ENCODE measurements around the gene ITGB2.

ITGB2 gene

DNA sequence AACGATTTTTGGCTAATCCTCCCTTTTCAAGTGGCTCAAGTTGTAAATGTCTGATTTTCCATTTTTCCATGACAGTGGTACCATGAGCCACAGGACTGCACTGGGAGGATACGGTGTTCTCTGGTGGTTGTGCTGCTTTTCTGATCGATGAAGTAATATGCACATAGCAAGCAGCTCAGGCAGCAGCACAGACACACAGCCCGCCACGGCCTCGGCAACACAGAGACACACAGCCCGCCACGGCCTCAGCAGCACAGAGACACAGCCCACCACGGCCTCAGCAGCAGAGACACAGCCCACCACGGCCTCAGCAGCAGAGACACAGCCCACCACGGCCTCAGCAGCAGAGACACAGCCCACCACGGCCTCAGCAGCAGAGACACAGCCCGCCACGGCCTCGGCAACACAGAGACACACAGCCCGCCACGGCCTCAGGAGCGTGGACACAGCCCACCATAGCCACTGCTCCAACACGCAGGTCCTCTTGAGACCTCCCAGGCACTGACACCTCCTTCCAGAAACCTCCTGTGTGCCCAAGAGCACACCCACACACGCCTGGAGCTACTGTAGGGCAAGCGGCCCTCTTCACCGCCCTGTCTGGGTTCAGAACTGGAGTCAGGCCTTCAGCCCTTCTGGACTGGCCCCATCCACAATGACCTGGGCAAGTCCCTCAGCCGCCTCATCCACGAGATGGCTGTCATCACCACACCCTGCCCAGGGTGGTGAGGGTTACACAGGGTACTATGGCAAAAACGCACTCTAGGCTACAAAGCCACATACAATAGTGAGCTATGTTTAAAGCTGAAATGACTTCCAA is 57.6 kb downstream of the ITGB2 start:
- DNase-seq, result no peak

DNA sequence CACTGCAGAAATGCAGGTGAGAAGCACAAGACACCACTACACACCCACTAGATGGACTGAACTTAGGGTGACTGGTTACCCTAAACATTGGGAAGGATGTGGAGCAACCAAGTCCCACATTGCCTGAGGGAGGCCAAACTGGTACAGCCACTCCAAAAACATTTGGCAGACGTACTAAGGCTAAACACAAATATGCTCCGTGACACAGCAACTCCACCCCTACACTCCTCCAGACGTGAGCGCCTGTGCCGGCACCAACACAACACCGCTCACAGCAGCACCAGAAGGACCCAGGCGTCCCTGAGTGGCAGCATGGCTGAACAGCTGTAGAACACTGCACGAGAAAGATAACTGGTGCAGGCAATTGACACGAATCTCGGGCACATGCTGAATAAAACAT is 61.9 kb downstream of the ITGB2 start:
- no peak for DNase-seq

GRCh38 chr21:44858291-44858690 is 62.4 kb downstream of the ITGB2 start:
- no peak for DNase-seq

- DNase-seq, result no peak
These were observed 63.4 kb downstream of the ITGB2 start for GRCh38 chr21:44857127-44857892.

- DNase-seq, result no peak
These were observed 64.6 kb downstream of the ITGB2 start for GRCh38 chr21:44856131-44856530.

DNA sequence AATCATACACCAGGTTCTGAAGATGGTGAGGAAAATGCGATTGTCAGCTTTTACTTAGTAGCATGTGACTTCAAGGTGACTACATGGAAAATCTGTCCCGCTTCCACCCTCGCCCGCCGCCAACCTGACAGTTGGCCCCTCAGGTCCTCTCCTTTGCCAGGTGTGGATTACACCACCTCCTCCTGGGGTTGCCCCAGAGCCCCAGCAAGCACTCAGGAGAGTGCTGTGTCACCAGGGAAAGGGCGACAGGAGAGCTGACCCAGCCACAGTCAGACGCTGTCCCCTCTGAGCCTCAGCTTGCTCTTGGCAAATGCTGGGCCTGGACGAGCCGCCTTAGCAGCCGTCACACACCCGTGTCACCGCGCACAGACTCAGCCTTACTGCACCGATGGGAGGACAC is 65.1 kb downstream of the ITGB2 start:
- DNase-seq, result no peak

DNA sequence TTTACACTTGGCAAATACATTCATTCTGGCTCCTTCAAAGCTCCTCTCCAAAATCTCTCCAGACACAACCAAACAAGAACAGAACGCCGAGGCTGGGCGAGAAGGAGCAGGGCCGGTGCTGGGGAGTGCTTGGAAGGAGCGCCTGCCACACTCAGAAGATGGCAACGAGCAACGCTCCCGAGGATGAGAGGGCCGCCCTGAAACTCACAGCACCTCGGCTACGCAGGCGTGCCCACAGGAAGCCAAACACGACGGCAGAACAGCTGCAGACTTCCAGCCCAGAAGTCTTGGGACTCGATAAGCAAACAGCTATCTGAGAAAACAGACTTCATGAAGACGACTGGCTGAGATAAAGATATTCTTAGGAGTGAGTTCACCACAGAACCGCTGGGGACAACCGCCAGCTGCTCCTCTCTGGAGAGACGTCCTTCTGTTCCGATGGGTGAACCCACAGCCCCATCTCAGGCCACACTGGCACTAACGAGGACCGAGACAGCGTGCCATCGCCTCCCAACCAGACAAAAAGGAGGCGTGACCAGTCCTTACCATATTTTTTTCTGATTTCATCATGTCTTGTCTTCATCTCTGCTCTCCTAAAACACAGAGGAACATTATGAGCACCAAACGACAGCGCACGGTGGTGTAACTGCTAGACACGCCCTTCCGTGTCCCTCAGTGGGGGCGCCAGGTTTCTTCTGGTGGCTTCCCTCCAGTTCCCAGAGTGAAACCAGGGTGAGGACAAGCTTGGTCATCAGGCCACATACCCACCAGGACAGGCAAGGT is 65.8 kb downstream of the ITGB2 start:
- no peak for DNase-seq

DNA sequence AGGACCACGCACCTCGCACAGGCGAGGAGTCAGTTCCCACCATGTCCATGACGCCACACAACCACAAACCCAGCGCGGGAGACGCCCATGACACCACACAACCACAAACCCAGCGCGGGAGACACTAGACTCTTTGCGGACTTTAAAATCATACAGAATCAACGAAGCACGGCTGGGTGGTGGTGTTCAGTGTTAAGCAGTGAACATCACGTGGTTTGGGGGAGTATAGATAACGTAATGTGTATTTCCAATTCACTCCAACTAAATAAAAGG is 66.4 kb downstream of the ITGB2 start:
- DNase-seq, result no peak

DNA sequence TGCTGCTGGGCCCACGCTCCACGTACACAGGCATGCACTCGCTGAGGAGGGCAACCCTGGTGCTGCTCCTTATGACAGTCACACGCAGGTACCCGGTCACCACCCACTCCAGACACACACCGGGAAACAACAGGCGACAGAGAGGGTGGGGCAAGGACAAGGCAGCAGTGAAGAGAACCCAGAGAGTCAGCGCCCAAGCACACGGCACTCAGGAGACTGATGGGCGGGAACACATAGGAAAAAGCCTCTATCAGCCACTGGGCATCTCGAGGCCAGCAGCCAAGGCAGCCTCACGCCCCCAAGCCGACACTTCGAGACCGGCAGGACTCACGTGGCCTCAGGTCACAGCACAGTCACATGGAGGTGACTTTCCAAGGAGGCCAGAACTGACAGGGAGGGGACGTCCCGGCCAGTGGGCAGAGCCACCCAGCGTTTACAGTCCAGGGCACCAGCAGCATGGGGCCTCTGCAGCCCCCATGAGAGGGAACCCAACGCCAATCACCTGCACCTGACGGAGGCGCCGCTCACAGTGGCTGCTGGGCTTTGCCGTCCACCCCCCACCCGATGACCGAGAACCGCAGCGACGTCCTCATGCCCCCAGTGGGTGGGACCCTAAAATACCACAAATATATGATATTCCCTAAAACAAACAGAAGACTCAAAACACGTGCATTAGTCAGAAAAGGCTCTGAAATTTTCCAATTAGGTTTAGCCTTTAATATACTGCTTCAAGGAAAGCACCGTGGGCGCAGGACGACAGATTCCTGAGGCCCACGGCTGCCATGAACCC is 66.9 kb downstream of the ITGB2 start:
- DNase-seq, result no peak

- no peak for DNase-seq
These were observed 69.6 kb downstream of the ITGB2 start for GRCh38 chr21:44850905-44851657.

DNA sequence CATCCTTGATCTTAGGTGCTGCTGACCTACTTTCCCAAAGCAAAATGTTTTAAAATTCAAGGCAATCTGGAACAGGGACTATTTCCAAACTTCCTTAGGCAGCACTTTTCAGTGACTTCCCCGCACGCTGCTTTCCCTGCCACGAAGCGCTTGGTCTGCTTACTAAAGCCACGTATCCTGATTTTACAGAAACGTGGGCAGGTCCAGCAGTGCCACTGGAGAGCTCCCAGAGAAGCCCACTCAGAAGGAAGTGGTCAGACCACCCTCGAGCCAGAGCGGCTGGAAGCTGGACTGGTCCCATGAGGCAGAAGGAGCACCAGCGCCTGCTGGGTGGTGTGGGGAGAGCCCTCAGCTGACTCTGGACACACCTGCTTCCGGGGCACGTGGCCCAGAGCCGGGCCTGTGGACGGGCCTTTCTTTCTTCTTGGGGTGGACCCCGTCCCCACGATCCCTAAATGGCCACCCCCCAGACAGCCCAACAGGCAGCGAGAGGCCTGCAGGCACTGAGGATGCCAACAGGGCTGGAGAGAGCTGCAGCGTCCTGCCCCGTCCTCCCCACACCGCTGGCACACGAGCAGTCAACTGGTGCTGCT is 70.4 kb downstream of the ITGB2 start:
- no peak for DNase-seq

GRCh38 chr21:44849616-44850130 is 71.0 kb downstream of the ITGB2 start:
- DNase-seq, result no peak

DNA sequence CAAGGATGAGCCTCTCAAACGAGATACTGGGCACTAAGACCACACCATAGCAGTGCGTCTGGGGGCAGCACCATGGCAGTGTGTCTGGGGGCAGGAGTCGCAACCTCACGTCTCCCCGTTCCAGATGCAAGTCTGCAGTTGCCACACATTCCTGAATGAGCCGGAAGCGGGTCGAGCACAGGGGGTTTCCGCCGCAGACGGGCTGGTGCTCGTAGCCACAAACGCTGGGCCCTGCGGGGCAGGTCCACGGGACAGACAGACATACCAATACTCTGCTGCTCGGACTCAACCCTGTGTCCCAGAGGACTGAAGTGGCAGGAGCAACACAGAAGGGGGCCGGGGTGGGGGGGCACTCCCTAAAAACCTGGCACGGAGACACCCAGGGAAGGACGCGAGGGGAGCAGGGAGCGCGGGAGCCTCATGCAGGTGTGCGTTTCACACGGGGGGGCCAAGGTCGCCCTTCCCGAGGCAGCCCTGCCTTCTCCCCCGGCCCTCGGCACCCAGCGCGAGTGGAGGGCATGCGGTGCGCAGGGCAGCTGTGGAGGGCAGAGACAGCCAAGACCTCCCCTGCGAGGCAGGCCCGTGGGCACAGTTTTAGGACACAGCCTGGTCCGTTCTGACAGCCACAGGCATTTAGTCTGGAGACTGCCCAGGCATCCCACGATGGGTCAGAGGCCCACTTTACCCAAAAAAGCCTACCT is 71.7 kb downstream of the ITGB2 start:
- no peak for DNase-seq

DNA sequence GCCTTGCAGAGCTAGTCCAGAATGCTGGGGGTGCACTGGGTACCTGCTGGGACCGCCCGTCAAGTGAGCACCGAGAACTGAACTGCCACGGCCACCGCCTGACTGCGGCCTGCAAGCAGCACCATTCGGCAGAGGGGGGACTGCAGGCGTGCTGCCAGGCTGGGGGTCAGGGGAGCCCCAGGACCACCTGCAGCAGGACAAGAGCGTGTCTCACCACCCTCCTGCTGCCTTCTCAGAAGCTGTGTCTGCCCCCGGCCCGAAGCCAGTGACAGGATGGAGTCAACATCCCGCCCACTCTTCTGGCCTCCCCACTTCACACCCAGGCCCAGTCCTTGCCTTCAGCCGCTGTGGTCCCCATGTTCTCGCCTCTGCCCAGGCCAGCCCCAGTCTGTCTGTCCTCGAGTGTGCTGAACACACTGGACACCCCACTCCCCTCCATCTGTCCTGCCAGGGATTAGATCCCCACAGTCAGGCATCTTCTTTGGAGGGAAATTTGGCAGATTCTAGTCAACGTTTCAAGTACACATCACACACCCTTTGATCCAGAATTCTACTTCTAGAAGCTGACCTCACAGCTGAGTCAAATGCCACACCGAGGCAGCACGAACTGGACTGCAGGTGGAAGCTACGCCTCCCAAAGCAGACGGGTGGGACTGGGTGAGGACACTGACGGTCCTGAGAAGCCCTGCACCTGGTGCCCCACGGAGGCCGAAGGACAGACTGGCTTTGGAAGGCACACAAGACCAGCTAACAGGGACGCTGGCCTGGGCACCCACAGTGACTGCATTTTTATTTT is 73.2 kb downstream of the ITGB2 start:
- no peak for DNase-seq

DNA sequence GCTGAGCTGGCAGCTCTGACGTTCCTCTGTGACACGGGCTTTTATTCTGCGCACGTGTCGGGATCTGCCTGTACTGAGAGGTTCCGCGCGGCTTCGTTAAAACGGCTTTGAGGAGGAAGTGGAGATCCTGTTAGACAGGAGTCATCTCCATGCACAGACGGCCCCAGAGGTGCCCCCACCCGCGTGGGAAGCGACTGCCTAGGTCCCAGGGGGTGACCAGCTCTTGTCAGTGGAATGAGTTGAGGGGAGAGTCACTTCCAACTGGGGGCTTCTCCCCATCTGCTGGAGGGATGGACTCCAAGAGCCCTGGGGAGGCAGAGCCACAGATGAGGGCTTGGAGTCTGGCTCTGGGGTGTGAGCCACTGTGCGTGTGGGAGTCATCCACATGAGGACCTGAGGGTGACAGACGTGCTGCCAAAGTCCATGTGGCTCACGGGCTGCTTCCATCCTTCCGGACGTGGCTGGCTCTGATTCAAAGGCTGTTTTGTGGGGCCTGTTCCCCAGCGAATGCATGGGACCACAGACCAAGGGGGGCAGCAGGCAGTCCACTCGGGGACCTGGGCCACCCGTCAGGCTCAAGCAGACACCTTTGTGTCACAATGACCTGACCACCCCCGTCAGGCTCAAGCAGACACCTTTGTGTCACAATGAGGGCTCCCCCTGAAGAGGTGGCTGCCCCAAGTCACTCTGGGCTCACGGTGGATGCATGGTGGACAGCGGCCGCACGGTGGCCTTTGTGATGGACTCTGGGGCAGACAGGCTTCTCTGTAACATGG is 74.0 kb downstream of the ITGB2 start:
- no peak for DNase-seq

DNA sequence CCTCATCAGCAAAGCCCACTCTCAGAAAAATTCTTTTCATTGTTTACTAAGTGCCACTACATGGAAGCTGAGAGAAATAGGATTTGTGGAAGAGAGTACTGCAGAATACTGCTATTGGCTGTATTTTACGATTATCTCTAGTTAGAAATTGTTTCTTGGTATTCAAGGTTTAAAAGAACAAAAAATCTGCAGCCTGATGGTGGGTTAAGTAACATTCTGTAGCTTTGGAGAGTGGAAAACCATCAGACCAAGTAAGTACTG is 74.5 kb downstream of the ITGB2 start:
- DNase-seq, result no peak

DNA sequence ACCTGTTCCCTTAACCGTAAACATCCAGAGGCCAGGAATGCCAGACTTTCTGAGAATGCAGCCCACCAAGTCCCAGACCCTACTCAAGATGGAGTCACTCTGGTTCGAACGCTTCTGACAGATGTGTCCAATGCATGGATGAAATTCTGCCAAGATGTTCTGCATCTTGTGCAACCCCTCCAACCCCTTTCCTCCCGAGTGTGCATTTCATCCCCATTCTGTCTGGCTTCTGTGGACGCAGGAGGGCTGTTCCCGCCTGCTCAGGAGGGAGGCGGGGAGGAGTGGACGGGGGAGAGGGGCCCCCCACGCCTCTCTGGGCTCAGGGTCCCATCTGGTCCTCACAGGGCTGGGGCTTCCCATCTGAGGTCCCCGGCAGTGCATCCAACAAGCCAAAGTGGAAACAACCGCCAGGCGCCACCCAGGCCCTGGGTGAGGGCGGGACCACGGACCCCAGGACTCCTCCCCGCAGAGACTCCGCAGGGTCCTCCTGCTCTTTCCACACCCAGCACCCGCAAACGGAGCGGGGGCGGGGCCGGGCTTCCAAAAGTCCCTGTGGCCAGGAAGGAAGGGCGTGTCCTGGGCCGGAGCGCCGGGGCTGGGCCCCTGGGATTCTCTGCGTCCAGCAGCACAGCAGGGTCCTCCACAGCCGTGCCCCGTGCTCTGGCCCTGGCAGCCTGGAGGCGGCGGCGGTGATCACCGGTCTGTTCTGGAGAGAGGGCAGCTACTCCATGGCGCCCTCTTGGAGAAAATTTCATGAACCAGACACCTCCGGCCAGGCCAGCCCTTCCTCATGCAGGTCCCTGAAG is 75.1 kb downstream of the ITGB2 start:
- DNase-seq, result peak; percentile 39 to 80

GRCh38 chr21:44844256-44844655 is 76.4 kb downstream of the ITGB2 start:
- DNase-seq, result no peak
